ENCODE measurements around the gene GRIP2.

Gene GRIP2

DNA sequence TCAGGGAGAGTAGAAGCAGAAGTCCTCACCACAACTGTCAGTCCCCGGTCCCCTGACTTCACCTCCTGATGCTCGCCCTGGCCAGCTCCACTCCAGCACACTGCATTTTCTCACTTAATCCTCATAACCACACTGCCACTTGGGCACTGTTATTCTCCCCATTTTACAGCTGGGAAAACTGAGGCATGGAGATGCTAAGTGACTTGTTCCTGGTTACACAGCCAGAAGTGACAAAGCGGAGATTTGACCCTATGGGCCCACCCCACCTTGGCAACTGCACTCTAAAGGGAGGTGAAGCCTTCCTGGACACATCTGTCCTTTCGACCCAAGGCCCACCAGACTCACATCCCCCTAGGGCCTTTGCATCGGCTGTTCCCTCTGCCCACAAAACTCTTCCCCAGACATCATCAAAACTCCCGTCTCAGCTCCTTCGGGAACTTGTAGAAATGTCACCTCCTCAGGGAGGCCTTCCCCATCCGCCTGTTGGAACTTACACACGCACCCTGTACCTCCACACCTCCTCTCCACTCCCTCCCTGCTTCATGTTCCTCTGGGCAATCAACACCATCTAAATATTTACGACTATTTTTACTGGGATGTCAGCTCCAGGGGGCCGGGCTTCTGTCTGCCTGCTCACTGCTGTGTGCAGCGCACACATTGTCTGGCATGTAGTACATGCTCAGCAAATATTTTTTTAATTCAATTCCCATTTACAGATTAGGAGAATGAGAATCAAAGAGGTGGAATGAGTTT, 3.1 kb downstream of the GRIP2 start:
- H3K27ac ChIP-seq = no peak overlapping the region
- H3K36me3 ChIP-seq (replicated peaks) = no peaks in the 10 kb centered on the region
- no peak overlapping the region for H3K4me3 ChIP-seq (ENCODE audit: low read depth, low read length)
- in situ Hi-C loops (cut with HindIII; ENCODE audit: low pct_ligation_motif_present, low sequenced_read_pairs) = no loop called here
- no peak for TF ChIP-seq CTCF (IDR thresholded peaks at IDR 0.05; ENCODE audit: low read depth, low read length, missing control alignments)
- H3K27me3 ChIP-seq (replicated peaks) = peaks cover 5% of the 10 kb centered on the region
- DNase-seq = no peak

DNA sequence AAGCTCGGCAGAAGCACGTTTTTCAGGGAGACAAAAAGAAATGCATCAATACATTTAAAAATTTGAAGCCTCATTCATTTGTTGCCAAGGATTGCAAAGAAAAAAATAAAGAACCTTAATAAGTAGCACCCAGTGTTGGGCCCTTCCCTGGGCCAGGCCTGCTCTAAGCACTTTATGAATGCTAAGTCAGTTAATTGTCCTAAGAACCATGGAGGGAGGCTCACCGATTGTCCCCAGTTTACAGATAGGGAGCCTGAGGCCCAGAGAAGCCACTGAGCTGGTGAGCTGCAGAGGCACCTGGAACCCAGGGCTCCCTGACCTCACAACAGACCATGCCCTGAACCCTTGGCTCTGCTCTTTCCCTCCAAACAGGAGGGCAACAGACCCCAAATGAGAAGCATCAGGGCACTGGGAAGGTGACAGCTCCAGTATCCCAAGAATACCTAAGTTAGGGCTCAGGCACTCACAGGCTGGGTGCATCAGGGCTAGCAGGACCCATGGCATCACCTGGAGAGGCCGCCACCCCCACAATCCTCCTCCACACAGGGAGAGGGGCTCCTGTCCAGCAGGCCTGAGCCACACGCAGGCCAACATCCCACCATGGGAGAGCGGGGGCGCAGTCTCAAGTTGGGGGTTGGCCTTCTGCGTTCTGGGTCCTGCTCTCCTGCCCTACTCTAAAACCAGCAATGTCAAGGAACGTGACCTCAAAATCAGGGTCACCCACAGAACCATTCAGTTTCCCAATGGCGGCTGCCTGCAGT, 3.9 kb downstream of the GRIP2 start:
- H3K36me3 ChIP-seq (replicated peaks) = no peaks in the 10 kb centered on the region

DNA sequence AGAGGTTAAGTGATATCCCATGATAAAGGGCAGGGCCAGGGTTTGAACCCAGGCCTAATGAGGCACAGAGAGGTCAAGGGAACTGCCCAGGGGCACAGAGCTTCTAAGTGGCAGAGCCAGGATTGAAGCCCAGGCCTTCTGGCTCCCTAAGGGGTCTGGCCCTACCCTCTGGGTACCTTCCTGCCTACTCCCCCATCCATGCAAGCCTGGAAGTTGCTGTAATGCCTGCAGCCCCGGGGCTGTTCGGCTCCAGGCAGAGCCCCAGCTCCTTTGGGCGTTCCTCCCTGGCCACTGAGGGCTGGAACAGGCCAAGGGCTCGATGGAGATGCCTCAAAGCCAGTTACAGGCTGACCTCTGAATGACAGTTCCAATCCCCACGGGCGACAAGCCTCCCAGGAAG, 4.5 kb downstream of the GRIP2 start:
- peaks cover 5% of the 10 kb centered on the region for H3K27me3 ChIP-seq (replicated peaks)
- no peak for TF ChIP-seq CTCF (IDR thresholded peaks at IDR 0.05; ENCODE audit: low read depth, low read length, missing control alignments)

More for the DNA sequence above, 3.9 kb downstream of the GRIP2 start:
- H3K27ac ChIP-seq = no peak overlapping the region
- H3K4me3 ChIP-seq (ENCODE audit: low read depth, low read length) = no peak overlapping the region
- H3K27me3 ChIP-seq (replicated peaks) = peaks cover 5% of the 10 kb centered on the region
- DNase-seq = no peak
- TF ChIP-seq CTCF (IDR thresholded peaks at IDR 0.05; ENCODE audit: low read depth, low read length, missing control alignments) = no peak
- in situ Hi-C loops (cut with HindIII; ENCODE audit: low pct_ligation_motif_present, low sequenced_read_pairs) = no loop called here

DNA sequence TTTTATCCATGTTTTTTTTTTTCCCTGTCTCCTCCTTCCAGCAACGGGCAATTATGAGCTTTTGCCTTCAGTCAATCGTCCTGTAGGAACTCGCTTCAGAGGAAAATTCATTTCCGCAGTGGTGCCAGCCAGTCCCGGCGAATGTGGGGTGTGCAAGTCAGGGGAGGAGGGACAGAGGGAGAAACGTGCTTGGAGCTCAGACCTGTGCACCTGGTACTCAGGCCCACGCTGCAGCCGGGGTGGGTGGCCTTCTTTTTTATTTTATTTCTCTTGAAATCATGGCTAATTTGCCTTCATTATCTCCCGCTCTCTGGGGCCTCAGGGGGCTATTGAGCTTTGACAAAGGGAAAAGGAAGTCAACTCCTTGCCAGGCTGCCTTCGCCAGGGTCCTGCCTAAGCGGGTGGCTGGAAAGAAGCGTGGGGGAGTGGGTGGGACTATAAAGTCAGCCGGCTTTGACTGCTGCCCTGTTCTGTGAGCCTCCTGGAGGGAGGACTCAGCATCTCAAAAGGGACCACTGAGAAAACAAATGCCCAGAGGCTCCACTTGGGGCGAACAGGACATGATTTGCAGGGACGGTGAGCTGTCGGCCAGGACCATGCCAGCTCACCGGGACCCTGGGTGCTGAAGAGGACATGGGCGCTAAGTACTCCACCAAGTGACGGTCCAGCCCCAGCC, 5.5 kb downstream of the GRIP2 start:
- in situ Hi-C loops (cut with HindIII; ENCODE audit: low pct_ligation_motif_present, low sequenced_read_pairs) = no loop called here
- Histone ChIP-seq H3K36me3 (replicated peaks) (no peaks in the 10 kb centered on the region), H3K27ac (no peak overlapping the region), H3K4me3 (ENCODE audit: low read depth, low read length) (no peak overlapping the region), H3K27me3 (replicated peaks) (peaks cover 5% of the 10 kb centered on the region)
- no peak for TF ChIP-seq CTCF (IDR thresholded peaks at IDR 0.05; ENCODE audit: low read depth, low read length, missing control alignments)
- no peak for DNase-seq

More for the DNA sequence above, 4.5 kb downstream of the GRIP2 start:
- in situ Hi-C loops (cut with HindIII; ENCODE audit: low pct_ligation_motif_present, low sequenced_read_pairs) = no loop called here
- no peak for DNase-seq
- Histone ChIP-seq H3K27ac (no peak overlapping the region), H3K4me3 (ENCODE audit: low read depth, low read length) (no peak overlapping the region), H3K36me3 (replicated peaks) (no peaks in the 10 kb centered on the region)

DNA sequence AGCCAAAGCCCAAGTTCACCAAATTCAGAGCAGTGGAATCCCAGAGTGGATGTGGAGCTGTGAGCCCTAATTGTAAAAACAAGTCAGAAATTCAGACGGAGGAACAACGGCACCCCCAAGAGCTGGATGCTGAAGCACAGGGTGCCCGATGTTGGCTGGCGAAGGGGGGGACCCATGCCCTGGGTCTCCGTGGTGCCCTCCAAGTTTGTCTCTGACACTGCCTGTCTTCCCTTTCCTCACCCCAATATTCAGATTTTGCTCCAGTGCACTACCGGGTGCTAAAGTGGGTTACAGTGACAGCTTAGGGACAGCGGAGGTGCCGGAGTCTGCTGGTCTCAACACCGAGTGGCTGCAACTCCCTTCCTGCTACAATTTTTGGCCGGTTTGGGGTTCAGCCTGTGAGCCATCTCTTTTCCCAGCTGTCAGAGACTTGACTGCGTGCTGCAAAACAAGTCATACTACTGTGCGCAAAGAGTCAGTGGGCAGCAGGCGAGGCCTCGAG, 6.6 kb downstream of the GRIP2 start:
- in situ Hi-C loops (cut with HindIII; ENCODE audit: low pct_ligation_motif_present, low sequenced_read_pairs) = no loop called here
- H3K27ac ChIP-seq = no peak overlapping the region
- H3K36me3 ChIP-seq (replicated peaks) = no peaks in the 10 kb centered on the region
- H3K27me3 ChIP-seq (replicated peaks) = peaks cover 5% of the 10 kb centered on the region
- DNase-seq = no peak
- no peak overlapping the region for H3K4me3 ChIP-seq (ENCODE audit: low read depth, low read length)
- no peak for TF ChIP-seq CTCF (IDR thresholded peaks at IDR 0.05; ENCODE audit: low read depth, low read length, missing control alignments)
